ENCODE results near the gene RAB3IL1. TPM values are rescaled to one million over a fixed set of nuclear protein-coding genes. Genes with fewer than 3 reads are reported as not detected.
"Not testable (repeated sequence)": the region's sequence is repeated elsewhere in the genome, so short reads cannot be mapped to it uniquely, and the experiment has no call there.

The RAB3IL1 gene, protein sequence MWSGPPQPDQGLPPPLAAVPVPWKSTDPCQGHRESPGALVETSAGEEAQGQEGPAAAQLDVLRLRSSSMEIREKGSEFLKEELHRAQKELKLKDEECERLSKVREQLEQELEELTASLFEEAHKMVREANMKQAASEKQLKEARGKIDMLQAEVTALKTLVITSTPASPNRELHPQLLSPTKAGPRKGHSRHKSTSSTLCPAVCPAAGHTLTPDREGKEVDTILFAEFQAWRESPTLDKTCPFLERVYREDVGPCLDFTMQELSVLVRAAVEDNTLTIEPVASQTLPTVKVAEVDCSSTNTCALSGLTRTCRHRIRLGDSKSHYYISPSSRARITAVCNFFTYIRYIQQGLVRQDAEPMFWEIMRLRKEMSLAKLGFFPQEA
- total RNA-seq, result not detected
- 0.09 TPM for polyA plus RNA-seq (2013, experiment 1 of 2)
- 0.56 TPM for polyA plus RNA-seq (2013, experiment 2 of 2)
- total RNA-seq, result 0 to 0.35 (median 0.02) reads per million in 172 experiments

DNA sequence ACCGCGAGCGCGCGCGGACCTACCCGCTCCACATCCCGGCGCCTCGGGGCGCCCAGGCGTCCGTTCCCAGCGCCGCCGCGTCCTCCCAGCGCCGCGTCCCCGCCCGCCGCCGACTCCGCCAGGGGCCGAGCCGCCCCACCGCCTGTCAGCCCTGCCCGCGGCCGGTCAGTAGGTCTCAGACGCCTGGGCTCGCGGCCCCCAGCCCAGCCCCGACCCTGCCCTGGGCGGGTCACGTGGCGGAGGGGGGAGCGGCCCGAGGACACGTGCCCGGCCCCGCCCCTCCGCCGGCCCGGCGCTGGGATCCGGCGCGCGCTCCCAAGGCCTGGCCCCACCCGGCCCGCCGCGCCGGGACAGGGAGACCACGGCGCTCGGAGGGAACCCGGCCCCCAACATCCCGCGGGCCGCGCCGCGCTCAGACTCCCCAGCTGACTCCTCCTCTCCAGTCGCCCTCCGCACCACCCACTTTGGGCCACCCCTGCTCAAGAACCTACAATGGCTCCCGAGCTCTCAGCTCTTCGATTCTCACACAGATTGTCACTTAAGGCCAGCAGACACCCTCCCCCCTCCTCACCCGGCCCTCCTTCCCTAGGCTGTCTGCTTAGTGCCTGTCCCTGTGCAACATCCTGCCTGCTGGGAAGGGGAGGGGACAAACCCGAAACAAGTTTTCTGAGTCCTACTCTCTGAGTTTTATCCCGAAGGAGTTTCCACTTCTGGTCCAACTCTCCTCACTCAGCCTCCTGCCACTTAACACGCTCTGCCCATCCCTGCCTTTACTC, at the start of gene RAB3IL1:
TSS of gene RAB3IL1 (minus strand) at position 233 of the 776 bp plus-strand sequence. CDS start at position 34, 199 bp downstream.
- H3K4me3 ChIP-seq (ENCODE audit: low read length), result no peak within 1 kb of the TSS
- Mint-ChIP-seq H3K27me3 (peaks cover 80% of the 10 kb centered on the region), H3K27ac (no peak within 1 kb of the TSS), H3K4me1 (ENCODE audit: low read depth) (peaks cover 15% of the 10 kb centered on the region), H3K4me3 (peak within 1 kb of the TSS; percentile 75), H3K9me3 (no peaks in the 10 kb centered on the region), H3K36me3 (ENCODE audit: low read depth) (no peaks in the 10 kb centered on the region)
- ATAC-seq (ENCODE audit: poor library complexity) (peak; percentile 26), DNase-seq (peak in 1 of 14 experiments; percentile 29)
- TF ChIP-seq, protein P1, sequence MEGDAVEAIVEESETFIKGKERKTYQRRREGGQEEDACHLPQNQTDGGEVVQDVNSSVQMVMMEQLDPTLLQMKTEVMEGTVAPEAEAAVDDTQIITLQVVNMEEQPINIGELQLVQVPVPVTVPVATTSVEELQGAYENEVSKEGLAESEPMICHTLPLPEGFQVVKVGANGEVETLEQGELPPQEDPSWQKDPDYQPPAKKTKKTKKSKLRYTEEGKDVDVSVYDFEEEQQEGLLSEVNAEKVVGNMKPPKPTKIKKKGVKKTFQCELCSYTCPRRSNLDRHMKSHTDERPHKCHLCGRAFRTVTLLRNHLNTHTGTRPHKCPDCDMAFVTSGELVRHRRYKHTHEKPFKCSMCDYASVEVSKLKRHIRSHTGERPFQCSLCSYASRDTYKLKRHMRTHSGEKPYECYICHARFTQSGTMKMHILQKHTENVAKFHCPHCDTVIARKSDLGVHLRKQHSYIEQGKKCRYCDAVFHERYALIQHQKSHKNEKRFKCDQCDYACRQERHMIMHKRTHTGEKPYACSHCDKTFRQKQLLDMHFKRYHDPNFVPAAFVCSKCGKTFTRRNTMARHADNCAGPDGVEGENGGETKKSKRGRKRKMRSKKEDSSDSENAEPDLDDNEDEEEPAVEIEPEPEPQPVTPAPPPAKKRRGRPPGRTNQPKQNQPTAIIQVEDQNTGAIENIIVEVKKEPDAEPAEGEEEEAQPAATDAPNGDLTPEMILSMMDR (IDR thresholded peaks at IDR 0.05), result no peak
- H3K36me3 ChIP-seq (ENCODE audit: insufficient read depth, low read length), result no peaks in the 10 kb centered on the region
- peaks cover 13% of the 10 kb centered on the region for H3K4me1 ChIP-seq (ENCODE audit: insufficient read depth, low read length)
- no peak within 1 kb of the TSS for H3K27ac ChIP-seq (ENCODE audit: low read depth in 1 of 2, low read length in 2 of 2)
- peaks cover 32 to 43% of the 10 kb centered on the region in 2 experiments for H3K27me3 ChIP-seq (ENCODE audit: control insufficient read depth in 1 of 2, insufficient read depth in 2 of 2, low read length in 2 of 2)
- peaks cover 0 to 7% of the 10 kb centered on the region in 2 experiments for H3K9me3 ChIP-seq (ENCODE audit: control insufficient read depth in 1 of 2, insufficient read depth in 1 of 2, low read length in 2 of 2)
- ChIA-PET POLR2A (no interaction called here), CTCF (interaction anchor here (0.8 kb wide), 1 partner anchor 19 kb away, joined by 3 read pairs; no protein-coding TSS in a partner anchor)
- intact Hi-C loops (cut with DNase I, micrococcal nuclease), result no loop called here

DNA sequence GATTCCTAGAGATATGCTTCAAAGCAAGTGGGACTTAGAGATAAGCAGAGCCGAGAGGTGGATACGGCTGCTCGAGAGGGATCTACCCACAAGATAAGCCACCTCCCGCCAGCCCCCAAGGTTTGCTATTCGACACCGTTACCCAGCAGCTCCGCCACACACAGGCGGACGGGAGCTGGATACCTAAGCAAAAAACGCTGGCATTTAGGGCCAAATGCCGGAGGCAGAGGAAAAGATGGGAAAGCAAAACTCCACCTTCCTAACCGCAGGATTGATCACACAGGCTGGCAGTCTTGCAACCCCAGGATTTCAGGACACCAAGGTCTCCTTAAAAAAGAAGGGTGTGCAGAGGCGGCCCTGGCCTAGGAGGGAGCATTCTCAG, 49.4 kb upstream of the RAB3IL1 start:
- peaks cover 74% of the 10 kb centered on the region for H3K4me1 Mint-ChIP-seq (ENCODE audit: low read depth)
- Histone ChIP-seq H3K36me3 (ENCODE audit: insufficient read depth, low read length) (peaks cover 29% of the 10 kb centered on the region), H3K9me3 (ENCODE audit: control insufficient read depth in 1 of 2, insufficient read depth in 1 of 2, low read length in 2 of 2) (no peaks in the 10 kb centered on the region), H3K27me3 (ENCODE audit: control insufficient read depth in 1 of 2, insufficient read depth in 2 of 2, low read length in 2 of 2) (no peaks in the 10 kb centered on the region), H3K4me3 (ENCODE audit: low read length) (peak overlapping the region; percentile 98), H3K4me1 (ENCODE audit: insufficient read depth, low read length) (peaks cover 55% of the 10 kb centered on the region), H3K27ac (ENCODE audit: low read depth in 1 of 2, low read length in 2 of 2) (peak overlapping the region; percentile 59 to 94)
- no peaks in the 10 kb centered on the region for H3K9me3 Mint-ChIP-seq
- H3K27me3 Mint-ChIP-seq, result peaks cover 4% of the 10 kb centered on the region
- H3K4me3 Mint-ChIP-seq, result peak overlapping the region; percentile 99
- H3K36me3 Mint-ChIP-seq (ENCODE audit: low read depth), result peaks cover 58% of the 10 kb centered on the region
- DNase-seq, result peak in 10 of 14 experiments; percentile 18 to 66 (median 41)
- ChIA-PET POLR2A (interaction anchor here (1.1 to 5.1 kb wide), 17 partner anchors 10 to 914 kb away, joined by 3 to 177 read pairs (median 6); partner anchors contain the start of genes BEST1, INCENP and SLC3A2), CTCF (interaction anchor here (1.9 to 7.1 kb wide), 4 partner anchors 19 to 115 kb away, joined by 8 to 50 read pairs (median 10); no protein-coding TSS in a partner anchor)
- intact Hi-C loops (cut with DNase I, micrococcal nuclease), result loop anchor here (1.0 to 10.0 kb wide), 6 partner anchors 59 to 1059 kb away; partner anchors contain the start of genes AHNAK (in 1 of the 2), FEN1 (in 1 of the 2), PRPF19 (in 1 of the 2) and SYT7 (in 1 of the 2)
- peak overlapping the region; percentile 84 for H3K27ac Mint-ChIP-seq
- ATAC-seq (ENCODE audit: poor library complexity), result no peak
- TF ChIP-seq, protein P1 (IDR thresholded peaks at IDR 0.05), result no peak

DNA sequence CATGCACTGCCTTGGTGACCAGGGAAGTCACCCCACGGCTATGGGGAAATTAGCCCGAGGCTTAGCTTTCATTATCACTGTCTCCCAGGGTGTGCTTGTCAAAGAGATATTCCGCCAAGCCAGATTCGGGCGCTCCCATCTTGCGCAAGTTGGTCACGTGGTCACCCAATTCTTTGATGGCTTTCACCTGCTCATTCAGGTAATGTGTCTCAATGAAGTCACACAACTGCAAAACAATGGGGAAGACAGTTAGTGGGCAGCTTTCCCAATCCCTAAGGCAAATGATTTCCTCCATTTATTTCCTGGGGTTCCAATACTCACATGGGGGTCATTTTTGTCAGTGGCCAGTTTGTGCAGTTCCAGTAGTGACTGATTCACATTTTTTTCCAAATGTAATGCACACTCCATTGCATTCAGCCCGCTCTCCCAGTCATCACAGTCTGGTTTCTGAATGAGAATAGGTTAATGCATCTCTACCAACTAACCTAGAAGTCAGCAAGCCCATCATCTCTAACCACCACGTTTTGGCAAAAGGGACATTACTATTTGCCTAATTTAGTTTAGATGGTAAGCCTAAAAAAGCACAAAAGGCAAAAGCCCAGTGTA, 47.4 kb upstream of the RAB3IL1 start:
- peak overlapping the region; percentile 98 for H3K4me3 ChIP-seq (ENCODE audit: low read length)
- not testable (repeated sequence) for H3K27me3 ChIP-seq (ENCODE audit: control insufficient read depth in 1 of 2, insufficient read depth in 2 of 2, low read length in 2 of 2); H3K27me3 Mint-ChIP-seq; H3K9me3 ChIP-seq (ENCODE audit: control insufficient read depth in 1 of 2, insufficient read depth in 1 of 2, low read length in 2 of 2); H3K27ac ChIP-seq (ENCODE audit: low read depth in 1 of 2, low read length in 2 of 2); ATAC-seq (ENCODE audit: poor library complexity); H3K9me3 Mint-ChIP-seq
- Mint-ChIP-seq H3K36me3 (ENCODE audit: low read depth) (peaks cover 58% of the 10 kb centered on the region), H3K4me3 (peak overlapping the region; percentile 99), H3K4me1 (ENCODE audit: low read depth) (peaks cover 59% of the 10 kb centered on the region), H3K27ac (peak overlapping the region; percentile 84)
- POLR2A ChIA-PET, result interaction anchor here (0.7 to 5.1 kb wide), 3 partner anchors 20 to 62 kb away, joined by 3 to 177 read pairs (median 11); no protein-coding TSS in a partner anchor
- CTCF ChIA-PET, result interaction anchor here (1.0 to 1.7 kb wide), 5 partner anchors 17 to 143 kb away, joined by 4 to 7 read pairs (median 5); no protein-coding TSS in a partner anchor
- H3K36me3 ChIP-seq (ENCODE audit: insufficient read depth, low read length), result peaks cover 29% of the 10 kb centered on the region
- H3K4me1 ChIP-seq (ENCODE audit: insufficient read depth, low read length), result peaks cover 49% of the 10 kb centered on the region
- DNase-seq, result peak in 2 of 14 experiments; percentile 26 to 46
- intact Hi-C loops (cut with DNase I, micrococcal nuclease), result loop anchor here (2.0 to 10.0 kb wide), 6 partner anchors 67 to 1057 kb away; partner anchors contain the start of genes AHNAK (in 1 of the 2), FEN1 (in 1 of the 2), PRPF19 (in 1 of the 2) and SYT7 (in 1 of the 2)
